ENCODE data around the gene ACTR3. TPM values are rescaled to one million over a fixed set of nuclear protein-coding genes. Genes with fewer than 3 reads are reported as not detected.

Gene ACTR3
- total and polyA plus RNA-seq, 10 of the 15 experiments (the other 5 are each of a cell fraction or from before 2014, with no cell fraction given), result 79.1 to 616 (median 471) TPM

DNA sequence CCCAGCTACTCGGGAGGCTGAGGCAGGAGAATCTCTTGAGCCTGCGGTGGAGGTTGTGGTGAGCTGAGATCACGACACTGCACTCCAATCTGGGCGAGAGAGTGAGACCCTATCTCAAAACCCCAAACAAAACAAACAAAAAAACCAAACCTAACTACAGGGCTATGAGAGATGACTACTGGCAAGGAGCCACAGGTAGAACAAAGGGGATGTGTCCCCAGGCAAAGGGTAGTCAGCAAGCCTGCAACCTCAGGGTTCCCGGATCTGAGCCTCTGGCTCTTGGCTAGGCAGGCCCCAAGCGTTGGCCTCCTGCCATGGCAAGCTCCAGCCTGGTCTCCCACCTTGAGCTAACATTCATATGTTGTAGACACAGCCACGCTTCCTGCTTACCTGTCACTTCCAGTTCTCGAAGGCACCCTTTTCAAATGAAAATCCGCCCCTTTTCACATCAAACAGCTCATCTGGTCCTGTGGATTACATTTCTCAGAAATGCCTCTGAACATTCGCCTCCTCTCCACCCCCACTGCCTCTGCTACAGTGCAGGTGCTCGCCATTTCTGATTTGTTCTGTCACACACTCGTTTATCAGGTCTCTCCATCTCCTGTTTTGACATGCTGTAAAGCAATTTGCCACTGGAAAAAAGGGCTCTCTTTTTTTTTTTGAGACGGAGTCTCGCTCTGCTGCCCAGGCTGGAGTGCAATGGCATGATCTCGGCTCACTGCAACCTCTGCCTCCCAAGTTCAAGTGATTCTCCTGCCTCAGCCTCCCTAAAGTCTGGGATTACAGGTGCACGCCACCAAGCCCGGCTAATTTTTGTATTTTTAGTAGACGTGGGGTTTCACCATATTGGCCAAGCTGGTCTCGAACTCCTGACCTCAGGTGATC lies 13.1 kb upstream of the ACTR3 start:
- no peak overlapping the region for H3K4me2 ChIP-seq (ENCODE audit: control insufficient read depth, insufficient read depth)
- WGBS (ENCODE audit: insufficient coverage, insufficient replicate concordance, low lambda C conversion rate, missing lambda C conversion rate), result 98% methylated on average over 19 of the region's 19 CpGs
- H3K4me1 ChIP-seq (ENCODE audit: control insufficient read depth, insufficient read depth, low read length), result no peaks in the 10 kb centered on the region
- intact Hi-C loops (cut with micrococcal nuclease; ENCODE audit: unreplicated experiment), result no loop called here
- in situ Hi-C loops (cut with MboI), result no loop called here
- H3K36me3 ChIP-seq (ENCODE audit: control insufficient read depth in 2 of 2, insufficient read depth in 2 of 2, low read length in 1 of 2), result peaks cover 0 to 4% of the 10 kb centered on the region in 2 experiments; a peak in 3 of 4 replicates
- H3K4me3 ChIP-seq, result no peak overlapping the region
- no peaks in the 10 kb centered on the region for H3K27me3 ChIP-seq (replicated peaks in 1 of 2; ENCODE audit: control insufficient read depth in 2 of 2, insufficient read depth in 2 of 2, low read length in 1 of 2)
- no peak overlapping the region for H3K27ac ChIP-seq (ENCODE audit: control insufficient read depth, insufficient read depth)
- ATAC-seq (no peak), DNase-seq (ENCODE audit: low read depth, low spot score) (no peak), FAIRE-seq (no peak)
- CTCF ChIA-PET, result interaction anchor here (1.2 to 2.4 kb wide), 4 partner anchors 11 to 87 kb away, joined by 3 to 6 read pairs (median 4); no protein-coding TSS in a partner anchor
- no peaks in the 10 kb centered on the region for H3K9me3 ChIP-seq (replicated peaks; ENCODE audit: control insufficient read depth, insufficient read depth, low read length)
- no peaks in the 10 kb centered on the region for H3K79me2 ChIP-seq (ENCODE audit: control insufficient read depth, insufficient read depth, low read length)
- POLR2A ChIA-PET, result interaction anchor here (1.6 kb wide), 1 partner anchor 12 kb away, joined by 3 read pairs; no protein-coding TSS in a partner anchor
- RAD21 ChIA-PET (ENCODE audit: unreplicated experiment), result interaction anchor here (1.3 kb wide), 1 partner anchor 16 kb away, joined by 3 read pairs; no protein-coding TSS in a partner anchor
- H3K9ac ChIP-seq (ENCODE audit: control insufficient read depth, insufficient read depth, low read length), result no peak overlapping the region
- SMC1A ChIA-PET (ENCODE audit: uncharacterized antibody, unreplicated experiment), result interaction anchor here (1.0 to 1.3 kb wide), 4 partner anchors 11 to 34 kb away, joined by 3 to 6 read pairs (median 4); no protein-coding TSS in a partner anchor
- H4K20me1 ChIP-seq (ENCODE audit: control insufficient read depth, insufficient read depth), result no peaks in the 10 kb centered on the region
- no peak overlapping the region for H2AFZ ChIP-seq (ENCODE audit: control insufficient read depth, low read depth, low read length)
- no TSS peak for BruUV-seq (replicated peaks)
- no peak for TF ChIP-seq ZNF217 (IDR thresholded peaks at IDR 0.05)
- TF ChIP-seq NR2F1 (conservative IDR thresholded peaks at IDR 0.05), result no peak
- TF ChIP-seq EGR1 (IDR thresholded peaks at IDR 0.05; ENCODE audit: borderline replicate concordance in 1 of 2, low read depth in 2 of 2, low read length in 2 of 2), result no peak
- TF ChIP-seq, protein P1, sequence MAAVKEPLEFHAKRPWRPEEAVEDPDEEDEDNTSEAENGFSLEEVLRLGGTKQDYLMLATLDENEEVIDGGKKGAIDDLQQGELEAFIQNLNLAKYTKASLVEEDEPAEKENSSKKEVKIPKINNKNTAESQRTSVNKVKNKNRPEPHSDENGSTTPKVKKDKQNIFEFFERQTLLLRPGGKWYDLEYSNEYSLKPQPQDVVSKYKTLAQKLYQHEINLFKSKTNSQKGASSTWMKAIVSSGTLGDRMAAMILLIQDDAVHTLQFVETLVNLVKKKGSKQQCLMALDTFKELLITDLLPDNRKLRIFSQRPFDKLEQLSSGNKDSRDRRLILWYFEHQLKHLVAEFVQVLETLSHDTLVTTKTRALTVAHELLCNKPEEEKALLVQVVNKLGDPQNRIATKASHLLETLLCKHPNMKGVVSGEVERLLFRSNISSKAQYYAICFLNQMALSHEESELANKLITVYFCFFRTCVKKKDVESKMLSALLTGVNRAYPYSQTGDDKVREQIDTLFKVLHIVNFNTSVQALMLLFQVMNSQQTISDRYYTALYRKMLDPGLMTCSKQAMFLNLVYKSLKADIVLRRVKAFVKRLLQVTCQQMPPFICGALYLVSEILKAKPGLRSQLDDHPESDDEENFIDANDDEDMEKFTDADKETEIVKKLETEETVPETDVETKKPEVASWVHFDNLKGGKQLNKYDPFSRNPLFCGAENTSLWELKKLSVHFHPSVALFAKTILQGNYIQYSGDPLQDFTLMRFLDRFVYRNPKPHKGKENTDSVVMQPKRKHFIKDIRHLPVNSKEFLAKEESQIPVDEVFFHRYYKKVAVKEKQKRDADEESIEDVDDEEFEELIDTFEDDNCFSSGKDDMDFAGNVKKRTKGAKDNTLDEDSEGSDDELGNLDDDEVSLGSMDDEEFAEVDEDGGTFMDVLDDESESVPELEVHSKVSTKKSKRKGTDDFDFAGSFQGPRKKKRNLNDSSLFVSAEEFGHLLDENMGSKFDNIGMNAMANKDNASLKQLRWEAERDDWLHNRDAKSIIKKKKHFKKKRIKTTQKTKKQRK (IDR thresholded peaks at IDR 0.05; ENCODE audit: low read depth, low read length), result no peak
- no peak for TF ChIP-seq STAT1 (conservative IDR thresholded peaks at IDR 0.05)
- no peak for TF ChIP-seq KDM1A (IDR thresholded peaks at IDR 0.05; ENCODE audit: borderline replicate concordance)
- no peak for TF ChIP-seq PAX8 (IDR thresholded peaks at IDR 0.05)
- TF ChIP-seq IKZF2 (IDR thresholded peaks at IDR 0.05), result no peak
- TF ChIP-seq MXI1 (IDR thresholded peaks at IDR 0.05; ENCODE audit: low read depth, low read length), result no peak
- no peak for TF ChIP-seq RUNX3 (IDR thresholded peaks at IDR 0.05; ENCODE audit: low read length)
- TF ChIP-seq, protein P2, sequence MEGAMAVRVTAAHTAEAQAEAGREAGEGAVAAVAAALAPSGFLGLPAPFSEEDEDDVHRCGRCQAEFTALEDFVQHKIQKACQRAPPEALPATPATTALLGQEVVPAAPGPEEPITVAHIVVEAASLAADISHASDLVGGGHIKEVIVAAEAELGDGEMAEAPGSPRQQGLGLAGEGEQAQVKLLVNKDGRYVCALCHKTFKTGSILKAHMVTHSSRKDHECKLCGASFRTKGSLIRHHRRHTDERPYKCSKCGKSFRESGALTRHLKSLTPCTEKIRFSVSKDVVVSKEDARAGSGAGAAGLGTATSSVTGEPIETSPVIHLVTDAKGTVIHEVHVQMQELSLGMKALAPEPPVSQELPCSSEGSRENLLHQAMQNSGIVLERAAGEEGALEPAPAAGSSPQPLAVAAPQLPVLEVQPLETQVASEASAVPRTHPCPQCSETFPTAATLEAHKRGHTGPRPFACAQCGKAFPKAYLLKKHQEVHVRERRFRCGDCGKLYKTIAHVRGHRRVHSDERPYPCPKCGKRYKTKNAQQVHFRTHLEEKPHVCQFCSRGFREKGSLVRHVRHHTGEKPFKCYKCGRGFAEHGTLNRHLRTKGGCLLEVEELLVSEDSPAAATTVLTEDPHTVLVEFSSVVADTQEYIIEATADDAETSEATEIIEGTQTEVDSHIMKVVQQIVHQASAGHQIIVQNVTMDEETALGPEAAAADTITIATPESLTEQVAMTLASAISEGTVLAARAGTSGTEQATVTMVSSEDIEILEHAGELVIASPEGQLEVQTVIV (IDR thresholded peaks at IDR 0.05; ENCODE audit: borderline replicate concordance, partially characterized antibody), result no peak
- no peak for TF ChIP-seq RFX5 (IDR thresholded peaks at IDR 0.05; ENCODE audit: low read depth, low read length)
- no peak for TF ChIP-seq ATF3 (IDR thresholded peaks at IDR 0.05; ENCODE audit: borderline replicate concordance, extremely low read depth, low read depth, low read length)
- TF ChIP-seq, protein P3, sequence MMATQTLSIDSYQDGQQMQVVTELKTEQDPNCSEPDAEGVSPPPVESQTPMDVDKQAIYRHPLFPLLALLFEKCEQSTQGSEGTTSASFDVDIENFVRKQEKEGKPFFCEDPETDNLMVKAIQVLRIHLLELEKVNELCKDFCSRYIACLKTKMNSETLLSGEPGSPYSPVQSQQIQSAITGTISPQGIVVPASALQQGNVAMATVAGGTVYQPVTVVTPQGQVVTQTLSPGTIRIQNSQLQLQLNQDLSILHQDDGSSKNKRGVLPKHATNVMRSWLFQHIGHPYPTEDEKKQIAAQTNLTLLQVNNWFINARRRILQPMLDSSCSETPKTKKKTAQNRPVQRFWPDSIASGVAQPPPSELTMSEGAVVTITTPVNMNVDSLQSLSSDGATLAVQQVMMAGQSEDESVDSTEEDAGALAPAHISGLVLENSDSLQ (IDR thresholded peaks at IDR 0.05), result no peak
